ENCODE data around the gene HCFC1.

DNA sequence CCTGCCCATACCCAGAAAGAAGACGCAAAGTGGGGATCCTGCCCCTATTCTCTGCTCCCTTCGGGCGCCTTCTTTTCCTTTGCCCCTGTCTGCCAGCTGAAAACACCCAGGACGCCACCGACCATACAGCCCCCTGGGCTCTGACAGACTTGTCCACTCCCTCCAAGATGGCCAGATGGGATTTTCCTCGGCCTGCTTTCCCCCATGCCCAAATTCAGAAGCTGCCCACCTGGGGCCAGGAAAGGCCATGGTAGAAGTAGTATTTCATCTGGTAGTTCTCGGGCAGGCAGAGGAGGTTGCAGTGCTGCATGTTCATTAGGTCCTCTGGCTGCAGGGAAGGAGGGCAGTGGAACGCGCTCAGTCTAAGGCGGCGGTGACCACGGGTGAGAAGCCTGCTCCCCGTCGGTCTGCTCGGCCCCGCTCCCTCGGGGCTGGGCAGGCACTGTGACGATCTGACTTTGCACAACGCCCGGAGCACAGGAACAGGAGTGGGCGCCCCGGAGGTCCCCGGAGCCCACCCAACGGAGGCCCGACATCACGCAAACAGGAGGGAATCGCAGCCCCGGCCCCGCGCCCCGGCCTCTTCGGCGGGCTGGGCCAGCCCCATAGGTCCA lies 37.4 kb downstream of the HCFC1 start:
- TF ChIP-seq POLR2A (IDR thresholded peaks at IDR 0.05) (no peak), CTCF (IDR thresholded peaks at IDR 0.05) (no peak)
